Neural progenitor cell (in vitro differentiated cells): ENCODE results near the gene LMTK2.

Experiments used
- CTCF ChIP-seq: fragments of 200-600 bp; sonication (generic); IDR thresholded peaks from 2 replicates; pipeline ENCODE4 v1.5.1; 2017; ENCODE audit warnings: antibody characterized with exemption, mild to moderate bottlenecking
- EZH2 ChIP-seq: fragments of 200-600 bp; sonication (generic); IDR thresholded peaks from 2 replicates; pipeline ENCODE4 v1.6.1; 2017; ENCODE audit warnings: antibody characterized with exemption, mild to moderate bottlenecking, moderate library complexity

DNA sequence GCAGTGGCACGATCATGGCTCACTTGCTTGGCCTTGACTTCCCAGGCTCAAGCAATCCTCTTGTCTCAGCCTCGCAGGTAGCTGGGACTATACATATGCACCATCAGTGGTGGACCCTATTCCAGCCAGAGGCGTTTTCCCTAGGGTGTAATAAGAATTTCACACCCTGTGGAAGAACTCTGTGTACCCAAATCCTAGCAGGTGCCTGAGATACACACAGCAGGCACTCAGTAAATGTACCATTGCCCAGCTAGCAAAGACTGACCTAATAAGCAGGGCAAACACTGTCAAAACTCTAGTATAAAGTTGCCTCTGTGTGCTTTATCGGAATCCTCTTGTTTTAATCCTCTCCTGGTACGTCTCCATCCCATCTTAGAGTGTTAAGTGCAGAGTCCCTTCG lies 70.9 kb downstream of the LMTK2 start:
- TF ChIP-seq CTCF (no peak), EZH2 (no peak)
